Measurements from ENCODE around the gene SRRM2. TPM values are rescaled to one million over a fixed set of nuclear protein-coding genes. Genes with fewer than 3 reads are reported as not detected.

The SRRM2 gene
- total RNA-seq, 1 experiment from 2014 or later, result 617 TPM

DNA sequence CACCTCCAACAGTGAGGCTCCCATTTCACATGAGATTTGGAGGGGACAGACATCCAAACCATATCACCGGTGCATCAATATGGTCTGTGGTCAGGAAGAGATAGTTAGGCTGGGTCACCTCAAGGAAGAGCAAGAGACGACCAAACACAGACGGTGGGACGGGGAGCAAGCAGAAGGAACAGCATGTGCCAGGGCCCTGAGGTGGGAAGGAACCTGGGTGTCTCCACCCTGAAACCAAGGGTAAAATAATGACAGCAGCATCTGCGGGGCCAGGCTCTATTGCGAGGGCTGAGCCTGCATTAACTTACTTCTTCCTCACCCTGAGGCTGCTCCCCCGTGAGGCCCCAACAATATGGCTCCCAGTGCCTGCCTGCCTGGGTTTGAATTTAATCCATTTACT, 55.7 kb downstream of the SRRM2 start:
- H3K36me3 ChIP-seq (ENCODE audit: control insufficient read depth, insufficient read depth, low read length), result no peaks in the 10 kb centered on the region
- TF ChIP-seq TCF7L2 (IDR thresholded peaks at IDR 0.05; ENCODE audit: low read depth, low read length) (no peak), POLR2AphosphoS5 (IDR thresholded peaks at IDR 0.05; ENCODE audit: low read depth, low read length) (no peak), SIN3A (IDR thresholded peaks at IDR 0.05; ENCODE audit: borderline replicate concordance, insufficient read depth, low read depth, low read length) (no peak)
- TF ChIP-seq, protein P1, sequence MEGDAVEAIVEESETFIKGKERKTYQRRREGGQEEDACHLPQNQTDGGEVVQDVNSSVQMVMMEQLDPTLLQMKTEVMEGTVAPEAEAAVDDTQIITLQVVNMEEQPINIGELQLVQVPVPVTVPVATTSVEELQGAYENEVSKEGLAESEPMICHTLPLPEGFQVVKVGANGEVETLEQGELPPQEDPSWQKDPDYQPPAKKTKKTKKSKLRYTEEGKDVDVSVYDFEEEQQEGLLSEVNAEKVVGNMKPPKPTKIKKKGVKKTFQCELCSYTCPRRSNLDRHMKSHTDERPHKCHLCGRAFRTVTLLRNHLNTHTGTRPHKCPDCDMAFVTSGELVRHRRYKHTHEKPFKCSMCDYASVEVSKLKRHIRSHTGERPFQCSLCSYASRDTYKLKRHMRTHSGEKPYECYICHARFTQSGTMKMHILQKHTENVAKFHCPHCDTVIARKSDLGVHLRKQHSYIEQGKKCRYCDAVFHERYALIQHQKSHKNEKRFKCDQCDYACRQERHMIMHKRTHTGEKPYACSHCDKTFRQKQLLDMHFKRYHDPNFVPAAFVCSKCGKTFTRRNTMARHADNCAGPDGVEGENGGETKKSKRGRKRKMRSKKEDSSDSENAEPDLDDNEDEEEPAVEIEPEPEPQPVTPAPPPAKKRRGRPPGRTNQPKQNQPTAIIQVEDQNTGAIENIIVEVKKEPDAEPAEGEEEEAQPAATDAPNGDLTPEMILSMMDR (IDR thresholded peaks at IDR 0.05), result no peak
- TF ChIP-seq, protein P2, sequence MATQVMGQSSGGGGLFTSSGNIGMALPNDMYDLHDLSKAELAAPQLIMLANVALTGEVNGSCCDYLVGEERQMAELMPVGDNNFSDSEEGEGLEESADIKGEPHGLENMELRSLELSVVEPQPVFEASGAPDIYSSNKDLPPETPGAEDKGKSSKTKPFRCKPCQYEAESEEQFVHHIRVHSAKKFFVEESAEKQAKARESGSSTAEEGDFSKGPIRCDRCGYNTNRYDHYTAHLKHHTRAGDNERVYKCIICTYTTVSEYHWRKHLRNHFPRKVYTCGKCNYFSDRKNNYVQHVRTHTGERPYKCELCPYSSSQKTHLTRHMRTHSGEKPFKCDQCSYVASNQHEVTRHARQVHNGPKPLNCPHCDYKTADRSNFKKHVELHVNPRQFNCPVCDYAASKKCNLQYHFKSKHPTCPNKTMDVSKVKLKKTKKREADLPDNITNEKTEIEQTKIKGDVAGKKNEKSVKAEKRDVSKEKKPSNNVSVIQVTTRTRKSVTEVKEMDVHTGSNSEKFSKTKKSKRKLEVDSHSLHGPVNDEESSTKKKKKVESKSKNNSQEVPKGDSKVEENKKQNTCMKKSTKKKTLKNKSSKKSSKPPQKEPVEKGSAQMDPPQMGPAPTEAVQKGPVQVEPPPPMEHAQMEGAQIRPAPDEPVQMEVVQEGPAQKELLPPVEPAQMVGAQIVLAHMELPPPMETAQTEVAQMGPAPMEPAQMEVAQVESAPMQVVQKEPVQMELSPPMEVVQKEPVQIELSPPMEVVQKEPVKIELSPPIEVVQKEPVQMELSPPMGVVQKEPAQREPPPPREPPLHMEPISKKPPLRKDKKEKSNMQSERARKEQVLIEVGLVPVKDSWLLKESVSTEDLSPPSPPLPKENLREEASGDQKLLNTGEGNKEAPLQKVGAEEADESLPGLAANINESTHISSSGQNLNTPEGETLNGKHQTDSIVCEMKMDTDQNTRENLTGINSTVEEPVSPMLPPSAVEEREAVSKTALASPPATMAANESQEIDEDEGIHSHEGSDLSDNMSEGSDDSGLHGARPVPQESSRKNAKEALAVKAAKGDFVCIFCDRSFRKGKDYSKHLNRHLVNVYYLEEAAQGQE (IDR thresholded peaks at IDR 0.05; ENCODE audit: insufficient read depth in 1 of 2, low read depth in 2 of 2, low read length in 1 of 2), result no peak
- intact Hi-C loops (cut with micrococcal nuclease; ENCODE audit: unreplicated experiment), result no loop called here
- no peaks in the 10 kb centered on the region for H3K27me3 ChIP-seq (ENCODE audit: control insufficient read depth, insufficient read depth, low read length)
- no peak for ATAC-seq
- H3K4me1 ChIP-seq (ENCODE audit: control insufficient read depth, insufficient read depth, low read length), result peaks cover 9% of the 10 kb centered on the region
- no peak overlapping the region for H3K4me3 ChIP-seq (ENCODE audit: low read depth in 2 of 2, low read length in 2 of 2)
- H3K27ac ChIP-seq (ENCODE audit: low read length), result no peak overlapping the region
- POLR2A ChIA-PET, result no interaction called here
- CTCF ChIA-PET, result no interaction called here
- in situ Hi-C loops (cut with HindIII; ENCODE audit: low pct_unique_long_range_greater_than_20kb, low sequenced_read_pairs), result no loop called here
- BruUV-seq (replicated peaks), result no TSS peak
- DNase-seq (ENCODE audit: low read depth, low spot score), result no peak
- peaks cover 12% of the 10 kb centered on the region; the same call in 1 of the 2 replicates for H3K9me3 ChIP-seq (ENCODE audit: control insufficient read depth, insufficient read depth, low read depth, low read length)

DNA sequence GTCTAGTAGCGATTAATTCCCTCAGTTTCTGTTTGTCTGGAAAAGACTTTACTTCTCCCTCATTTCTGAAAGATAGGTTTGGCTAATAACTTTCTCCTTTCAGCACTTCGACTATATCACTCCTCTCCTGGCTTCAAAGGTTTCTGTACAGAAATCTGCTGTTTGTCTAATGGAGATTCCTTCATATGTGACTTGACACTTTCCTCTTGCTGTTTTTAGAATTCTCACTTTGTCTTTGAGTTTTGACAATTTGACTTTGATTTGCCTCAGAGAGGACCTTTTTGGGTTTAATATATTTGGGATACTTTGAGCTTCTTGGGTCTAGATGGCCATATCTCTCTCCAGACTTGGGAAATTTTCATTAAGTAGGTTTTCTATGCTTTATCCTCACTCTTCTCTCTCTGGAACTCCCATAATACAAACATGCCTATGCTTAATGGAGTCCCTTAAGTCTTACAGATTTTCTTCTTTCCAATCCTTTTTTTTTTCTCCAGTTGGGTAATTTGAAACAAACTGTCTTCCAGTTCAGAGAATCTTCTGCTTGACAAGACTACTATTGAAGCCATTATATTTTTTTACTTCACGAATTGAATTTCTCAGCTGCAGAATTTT, 56.8 kb downstream of the SRRM2 start:
- CTCF ChIA-PET, result no interaction called here
- Histone ChIP-seq H3K4me3 (ENCODE audit: low read depth in 2 of 2, low read length in 2 of 2) (no peak overlapping the region), H3K36me3 (ENCODE audit: control insufficient read depth, insufficient read depth, low read length) (no peaks in the 10 kb centered on the region), H3K9me3 (ENCODE audit: control insufficient read depth, insufficient read depth, low read depth, low read length) (peaks cover 6% of the 10 kb centered on the region; the same call in 1 of the 2 replicates), H3K27me3 (ENCODE audit: control insufficient read depth, insufficient read depth, low read length) (no peaks in the 10 kb centered on the region), H3K4me1 (ENCODE audit: control insufficient read depth, insufficient read depth, low read length) (peaks cover 9% of the 10 kb centered on the region), H3K27ac (ENCODE audit: low read length) (no peak overlapping the region)
- in situ Hi-C loops (cut with HindIII; ENCODE audit: low pct_unique_long_range_greater_than_20kb, low sequenced_read_pairs) (no loop called here), intact Hi-C loops (cut with micrococcal nuclease; ENCODE audit: unreplicated experiment) (no loop called here)
- POLR2A ChIA-PET, result no interaction called here
- BruUV-seq (replicated peaks), result no TSS peak
- ATAC-seq (no peak), DNase-seq (ENCODE audit: low read depth, low spot score) (no peak)
- TF ChIP-seq, protein P1 (IDR thresholded peaks at IDR 0.05), result no peak
- TF ChIP-seq SIN3A (IDR thresholded peaks at IDR 0.05; ENCODE audit: borderline replicate concordance, insufficient read depth, low read depth, low read length), result no peak
- TF ChIP-seq POLR2AphosphoS5 (IDR thresholded peaks at IDR 0.05; ENCODE audit: low read depth, low read length), result no peak
- no peak for TF ChIP-seq TCF7L2 (IDR thresholded peaks at IDR 0.05; ENCODE audit: low read depth, low read length)

Measured in Panc1 (cell line).